GM18907 (cell line): ENCODE results near the gene GABARAP.
A peak's percentile ranks its signal among the peaks of the same experiment; 100 is the strongest.

Experiments used
- ATAC-seq: cut with Tn5 transposase; IDR thresholded peaks from one replicate; pipeline ENCODE4 v1.9.1; 2021; ENCODE audit warnings: mild to moderate bottlenecking, moderate library complexity; ENCODE audit not compliant: unreplicated experiment

GABARAP gene

DNA sequence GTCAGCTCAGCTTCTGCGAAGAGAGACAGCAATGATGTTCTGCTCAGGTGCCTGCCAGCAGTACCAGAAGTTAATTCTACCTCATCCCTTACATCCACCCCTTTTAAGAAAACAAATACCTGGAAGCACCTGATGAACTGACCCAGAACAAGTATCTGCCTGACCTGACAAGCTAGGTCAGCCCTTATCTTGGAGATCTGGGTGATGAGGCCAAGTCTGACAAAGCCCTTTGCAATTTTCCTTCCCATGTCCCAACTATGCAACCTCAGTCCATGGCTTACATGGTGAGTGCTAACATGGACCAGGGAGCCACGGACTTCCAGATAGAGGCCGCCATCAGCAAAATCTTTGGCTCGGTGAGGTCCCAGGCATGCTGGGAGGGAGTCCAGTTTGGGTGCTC, 18.9 kb downstream of the GABARAP start:
- no peak for ATAC-seq

DNA sequence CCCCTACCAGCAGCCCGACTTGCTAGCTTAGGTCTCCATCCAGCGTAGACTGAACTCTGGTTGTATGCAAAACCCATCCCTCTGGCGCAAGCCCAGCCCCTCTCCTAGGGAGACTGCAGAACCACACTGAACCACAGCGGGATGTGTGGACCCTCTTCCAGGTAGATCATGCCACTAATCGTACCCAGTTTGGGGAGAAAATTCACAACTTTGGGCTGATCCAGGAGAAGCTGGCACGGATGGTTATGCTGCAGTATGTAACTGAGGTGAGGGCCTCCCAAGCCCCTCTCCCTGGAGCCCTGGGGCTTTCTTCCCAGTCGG, 19.3 kb downstream of the GABARAP start:
- no peak for ATAC-seq

DNA sequence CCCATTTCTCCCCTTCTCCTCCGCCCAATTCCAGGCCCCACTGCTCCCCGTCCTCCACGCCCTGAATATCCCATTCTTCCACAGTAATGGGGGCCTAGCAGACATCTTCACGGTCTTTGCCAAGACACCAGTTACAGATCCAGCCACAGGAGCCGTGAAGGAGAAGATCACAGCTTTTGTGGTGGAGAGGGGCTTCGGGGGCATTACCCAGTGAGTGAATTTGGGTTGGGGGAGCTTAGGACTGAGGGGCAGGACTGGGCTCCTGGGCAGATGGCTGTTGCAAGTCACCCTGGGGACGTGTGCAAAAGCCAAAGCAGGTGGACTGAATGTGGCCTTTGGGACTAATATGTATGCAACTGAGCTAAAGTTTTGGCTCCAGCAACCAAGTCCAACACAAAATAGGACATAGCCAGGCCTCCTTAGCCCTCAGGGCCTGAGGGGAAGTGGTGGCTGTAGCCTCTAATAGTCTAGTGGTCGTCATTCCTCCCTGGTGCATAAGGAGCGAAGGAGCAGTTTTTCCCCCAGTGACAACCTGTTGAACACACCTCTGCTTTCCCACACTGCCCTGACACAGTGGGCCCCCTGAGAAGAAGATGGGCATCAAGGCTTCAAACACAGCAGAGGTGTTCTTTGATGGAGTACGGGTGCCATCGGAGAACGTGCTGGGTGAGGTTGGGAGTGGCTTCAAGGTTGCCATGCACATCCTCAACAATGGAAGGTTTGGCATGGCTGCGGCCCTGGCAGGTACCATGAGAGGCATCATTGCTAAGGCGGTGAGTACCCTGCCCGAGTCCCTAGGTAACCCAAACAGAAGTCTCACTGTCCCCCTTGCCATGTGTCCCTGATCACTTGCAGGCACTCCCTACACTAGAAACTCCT, 19.9 kb downstream of the GABARAP start:
- ATAC-seq, result no peak

DNA sequence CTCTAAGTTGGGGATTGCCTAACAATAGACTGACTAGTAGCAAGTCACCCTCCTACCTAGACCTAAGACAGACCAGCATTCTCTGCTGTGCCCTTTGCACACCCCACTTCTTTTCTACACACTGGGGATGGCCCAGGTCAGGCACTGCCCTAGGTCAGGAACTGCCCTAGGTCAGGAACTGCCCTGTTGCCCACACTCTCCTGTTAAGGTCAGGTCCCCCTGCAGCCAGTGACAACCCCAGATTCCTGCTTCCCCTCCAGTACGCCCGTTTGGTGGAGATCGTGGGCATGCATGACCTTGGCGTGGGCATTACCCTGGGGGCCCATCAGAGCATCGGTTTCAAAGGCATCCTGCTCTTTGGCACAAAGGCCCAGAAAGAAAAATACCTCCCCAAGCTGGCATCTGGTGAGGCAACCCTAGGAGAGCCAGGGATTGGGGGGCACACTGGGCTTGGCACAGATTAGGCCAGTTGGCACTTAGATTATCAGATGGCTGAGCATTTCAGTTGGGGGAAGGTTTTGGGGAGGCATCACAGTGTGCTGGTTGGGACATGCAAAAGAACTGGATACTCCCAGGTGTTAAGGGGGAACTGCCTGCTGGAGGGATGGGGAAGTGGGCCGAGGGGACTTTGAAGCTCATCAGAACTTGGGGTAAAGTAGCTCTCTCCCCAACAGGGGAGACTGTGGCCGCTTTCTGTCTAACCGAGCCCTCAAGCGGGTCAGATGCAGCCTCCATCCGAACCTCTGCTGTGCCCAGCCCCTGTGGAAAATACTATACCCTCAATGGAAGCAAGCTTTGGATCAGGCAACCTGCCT, 20.8 kb downstream of the GABARAP start:
- ATAC-seq, result no peak

DNA sequence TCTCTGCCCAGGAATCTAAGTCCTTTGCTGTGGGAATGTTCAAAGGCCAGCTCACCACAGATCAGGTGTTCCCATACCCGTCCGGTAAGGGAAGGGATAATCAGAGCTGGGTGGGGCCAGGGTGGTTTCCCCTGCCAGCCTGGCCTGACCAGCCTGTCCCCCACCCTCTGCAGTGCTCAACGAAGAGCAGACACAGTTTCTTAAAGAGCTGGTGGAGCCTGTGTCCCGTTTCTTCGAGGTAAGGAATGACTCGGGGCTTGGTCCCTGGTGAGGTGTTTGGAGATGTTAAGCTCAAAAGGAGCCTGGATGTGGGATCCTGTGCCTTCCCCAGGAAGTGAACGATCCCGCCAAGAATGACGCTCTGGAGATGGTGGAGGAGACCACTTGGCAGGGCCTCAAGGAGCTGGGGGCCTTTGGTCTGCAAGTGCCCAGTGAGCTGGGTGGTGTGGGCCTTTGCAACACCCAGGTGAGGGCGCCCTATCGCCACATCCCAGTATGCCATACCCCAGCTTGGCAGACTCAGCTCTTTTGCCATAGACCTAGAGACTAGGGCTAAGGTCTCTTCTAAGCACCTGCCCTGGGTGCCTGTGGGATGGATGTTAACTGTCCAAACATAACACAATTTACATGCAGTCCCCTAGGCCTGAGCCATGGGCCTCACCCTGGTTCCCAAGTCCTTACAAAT, 21.5 kb downstream of the GABARAP start:
- no peak for ATAC-seq

DNA sequence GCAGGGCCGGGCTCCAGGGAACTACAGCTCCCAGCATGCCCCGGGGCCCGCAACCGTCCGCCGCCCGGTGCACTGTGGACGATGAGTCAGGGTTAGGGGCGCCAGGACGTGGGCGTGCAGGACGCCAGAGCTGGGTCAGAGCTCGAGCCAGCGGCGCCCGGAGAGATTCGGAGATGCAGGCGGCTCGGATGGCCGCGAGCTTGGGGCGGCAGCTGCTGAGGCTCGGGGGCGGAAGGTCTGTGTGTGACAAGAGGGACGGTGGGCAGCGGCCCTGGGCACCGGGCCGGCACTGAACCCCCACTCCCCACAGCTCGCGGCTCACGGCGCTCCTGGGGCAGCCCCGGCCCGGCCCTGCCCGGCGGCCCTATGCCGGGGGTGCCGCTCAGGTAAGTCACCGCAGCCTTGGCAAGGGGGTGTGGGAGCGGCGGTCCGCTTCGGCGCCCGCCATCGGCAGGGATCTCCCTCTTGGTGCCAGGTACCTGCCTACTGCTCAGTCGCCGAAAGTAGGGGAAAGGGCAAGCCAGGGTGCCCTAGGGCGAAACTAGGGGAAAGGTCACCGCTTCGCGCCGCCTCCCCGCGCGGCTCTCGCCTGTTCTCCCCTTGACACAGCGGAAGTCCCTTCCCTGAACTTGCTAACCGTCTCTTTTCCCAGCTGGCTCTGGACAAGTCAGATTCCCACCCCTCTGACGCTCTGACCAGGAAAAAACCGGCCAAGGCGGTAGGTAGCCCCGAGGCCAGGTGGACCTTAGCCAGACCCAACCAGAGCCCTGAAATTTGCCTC, 22.2 kb downstream of the GABARAP start, which contains the start of the genes ACADVL and DLG4:
TSS of gene ACADVL (plus strand) at position 127 of the 781 bp plus-strand sequence. CDS start at position 174, 47 bp downstream.
TSS of gene DLG4 (minus strand) at position 25 of the 781 bp plus-strand sequence.
- ATAC-seq, result peak; percentile 46

DNA sequence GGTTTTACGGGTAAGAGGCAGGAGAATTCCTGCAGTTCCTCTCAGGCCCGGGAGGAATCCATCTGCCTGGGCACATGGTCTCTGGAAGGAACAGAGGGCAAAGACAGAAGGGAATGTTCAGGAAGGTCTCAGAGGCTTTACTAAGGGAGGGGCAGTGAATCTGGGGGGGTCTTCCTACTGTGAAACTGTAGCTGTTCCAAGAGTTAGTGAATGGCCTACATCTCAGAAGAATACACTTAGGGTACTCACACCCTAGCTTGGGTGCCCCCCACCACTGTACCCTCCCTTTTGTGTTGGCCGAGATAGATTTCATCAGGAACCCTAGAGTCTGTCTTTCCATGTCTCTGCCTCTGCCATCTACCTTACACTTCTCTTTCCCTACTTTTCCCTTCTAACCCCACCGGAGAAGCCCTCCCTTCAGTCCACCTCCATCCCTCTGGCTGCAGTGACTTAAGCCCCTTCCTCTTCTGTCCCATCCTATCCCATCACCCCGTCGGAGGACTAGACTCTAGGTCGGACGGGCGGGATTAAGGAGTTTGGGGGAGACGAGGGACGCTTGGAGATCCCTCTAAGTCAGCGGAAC, 22.9 kb downstream of the GABARAP start:
- ATAC-seq, result no peak

DNA sequence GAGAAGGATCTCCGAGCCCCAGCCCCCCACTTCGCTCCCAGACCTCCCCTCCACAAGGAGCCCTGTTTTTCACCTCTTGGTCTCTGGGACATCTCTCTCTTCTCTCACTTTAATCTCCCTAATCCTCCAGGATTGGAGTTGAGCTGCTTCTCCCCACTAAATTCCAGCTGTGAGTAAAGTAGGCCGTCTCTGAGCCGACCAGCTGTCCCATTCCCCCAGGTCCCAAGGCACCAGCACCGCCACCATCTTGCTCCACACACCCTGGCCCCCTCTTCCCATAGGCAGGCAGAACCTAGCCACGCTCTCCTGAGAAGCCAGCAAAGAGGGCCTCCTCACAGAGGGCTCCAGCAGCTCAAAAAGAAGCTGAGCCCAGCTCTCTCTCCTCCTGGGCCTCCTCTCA, 23.5 kb downstream of the GABARAP start:
- ATAC-seq, result no peak

DNA sequence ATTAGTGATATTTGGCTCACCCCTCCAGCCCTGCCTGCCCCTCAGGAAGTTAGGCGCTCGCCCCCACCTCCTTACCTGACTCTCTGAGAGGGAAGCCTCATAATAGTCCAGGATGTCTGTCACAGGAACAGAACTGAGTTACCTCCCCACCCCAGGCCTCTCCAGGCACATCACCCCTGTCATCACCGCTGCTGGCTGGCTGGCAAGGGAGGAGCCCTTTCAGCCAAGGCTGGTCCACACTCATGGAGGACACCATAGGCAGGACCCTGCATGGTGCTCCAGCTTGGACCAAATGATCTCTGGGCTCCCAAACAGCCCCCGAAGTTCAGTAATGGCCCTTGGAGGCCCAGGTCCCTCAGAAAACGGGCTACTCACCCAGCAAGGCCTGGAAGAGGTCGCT, 24.1 kb downstream of the GABARAP start:
- ATAC-seq, result no peak

DNA sequence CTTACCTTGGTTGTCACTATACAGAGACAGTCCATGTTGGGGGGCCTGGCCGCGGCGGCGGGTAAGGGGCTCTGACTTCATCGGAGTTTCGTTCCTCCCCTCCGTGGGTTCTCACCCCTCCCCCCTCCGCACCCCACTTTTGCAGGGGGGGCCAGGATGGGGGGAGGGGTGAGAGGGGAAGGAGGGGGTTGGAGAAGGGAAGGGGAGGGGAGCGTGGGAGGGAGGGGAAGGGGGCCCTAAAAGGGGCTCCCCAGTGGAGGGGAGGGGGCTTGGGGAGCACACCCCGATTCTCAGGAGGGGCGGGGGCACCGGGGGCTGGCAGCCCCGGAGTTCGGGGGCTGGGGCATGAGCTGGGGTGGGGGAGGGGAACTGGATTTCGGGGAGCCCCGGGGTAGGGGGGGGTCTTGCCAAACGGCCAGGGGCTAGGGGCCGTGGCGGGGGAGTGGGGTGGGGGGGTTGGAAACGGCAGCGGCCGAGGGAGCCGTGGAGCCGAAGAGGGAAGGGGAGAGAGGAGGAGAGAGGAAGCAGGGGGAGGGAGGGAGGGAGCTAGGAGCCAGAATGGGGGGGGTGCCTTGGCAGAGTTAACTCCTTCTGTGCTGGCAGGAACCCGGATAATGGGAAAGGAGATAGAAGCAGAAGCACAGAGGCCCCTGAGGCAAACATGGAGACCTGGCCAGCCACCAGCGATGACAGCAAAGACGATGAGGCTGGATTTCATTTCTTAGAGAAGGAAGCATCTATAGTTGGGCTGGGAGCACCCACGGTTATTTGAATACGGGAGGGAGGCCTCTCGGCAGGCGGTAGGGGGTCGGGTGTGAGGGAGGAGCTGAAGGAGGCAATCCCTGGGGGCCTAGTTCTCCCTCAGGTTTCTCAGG, 24.9 kb downstream of the GABARAP start:
- no peak for ATAC-seq

DNA sequence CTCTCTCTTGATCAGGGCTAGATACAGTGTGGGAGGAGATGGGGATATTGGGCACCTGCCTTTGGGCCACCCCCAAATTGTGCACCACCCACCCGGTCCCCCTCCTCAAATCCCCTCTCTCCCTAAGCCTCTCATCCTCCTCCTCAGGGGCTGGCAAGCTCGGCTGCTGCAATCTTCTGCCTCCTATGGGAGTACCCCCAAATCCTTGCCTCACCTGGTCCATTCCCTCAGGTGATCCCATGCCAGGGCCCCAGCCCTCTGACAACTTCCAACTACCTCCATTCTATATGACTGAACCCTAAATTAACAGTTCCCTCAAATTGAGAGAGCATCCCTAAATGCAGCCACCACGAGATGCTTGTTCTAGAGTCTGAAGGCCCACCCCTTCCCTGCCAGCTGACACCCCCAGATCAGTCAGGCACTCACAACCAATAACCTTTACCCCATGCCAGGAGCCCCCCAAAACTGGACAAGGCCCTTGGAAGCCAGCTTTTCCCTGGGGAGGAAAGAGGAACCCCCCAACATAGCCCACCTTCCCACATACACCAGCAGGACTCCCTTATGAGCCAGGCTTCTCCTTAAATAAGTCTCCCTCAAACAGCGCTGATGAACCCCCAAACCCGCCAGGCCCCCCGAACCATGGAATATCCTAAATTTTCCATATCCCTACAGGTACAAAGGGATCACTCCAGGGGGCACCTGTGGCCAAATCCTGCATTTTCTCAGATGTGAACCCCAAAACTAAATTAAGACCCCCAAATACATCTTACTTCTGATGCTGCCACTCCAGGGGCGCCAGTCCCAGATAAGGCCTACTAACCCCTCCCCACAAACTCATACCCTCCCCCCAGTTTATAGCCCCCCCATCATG, 25.8 kb downstream of the GABARAP start:
- ATAC-seq, result no peak

DNA sequence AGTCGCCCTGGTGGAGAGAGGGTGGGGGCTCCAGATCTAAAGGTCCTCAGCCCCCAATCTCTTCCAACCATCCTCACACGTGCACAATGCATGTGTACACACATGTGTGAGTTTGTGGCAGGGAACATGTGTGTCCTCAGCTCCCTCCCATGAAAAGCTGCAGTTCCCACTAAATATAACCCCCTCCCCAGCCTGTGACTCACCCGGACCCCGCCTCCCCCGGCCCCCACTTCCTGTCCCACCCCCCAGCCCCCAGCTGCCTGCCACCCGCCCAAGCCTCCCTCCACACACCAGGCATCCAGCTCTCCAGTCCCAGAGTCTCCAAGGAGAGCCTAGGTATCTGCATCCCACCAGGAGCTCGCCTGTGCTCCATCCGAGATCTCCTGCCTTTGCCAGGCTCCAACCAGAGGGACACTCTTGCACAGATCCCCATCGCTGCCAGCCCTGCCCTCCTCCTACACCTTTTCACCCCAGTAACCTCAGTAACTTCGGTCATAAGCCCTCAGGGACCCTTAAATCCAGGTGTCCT, 26.5 kb downstream of the GABARAP start:
- no peak for ATAC-seq

DNA sequence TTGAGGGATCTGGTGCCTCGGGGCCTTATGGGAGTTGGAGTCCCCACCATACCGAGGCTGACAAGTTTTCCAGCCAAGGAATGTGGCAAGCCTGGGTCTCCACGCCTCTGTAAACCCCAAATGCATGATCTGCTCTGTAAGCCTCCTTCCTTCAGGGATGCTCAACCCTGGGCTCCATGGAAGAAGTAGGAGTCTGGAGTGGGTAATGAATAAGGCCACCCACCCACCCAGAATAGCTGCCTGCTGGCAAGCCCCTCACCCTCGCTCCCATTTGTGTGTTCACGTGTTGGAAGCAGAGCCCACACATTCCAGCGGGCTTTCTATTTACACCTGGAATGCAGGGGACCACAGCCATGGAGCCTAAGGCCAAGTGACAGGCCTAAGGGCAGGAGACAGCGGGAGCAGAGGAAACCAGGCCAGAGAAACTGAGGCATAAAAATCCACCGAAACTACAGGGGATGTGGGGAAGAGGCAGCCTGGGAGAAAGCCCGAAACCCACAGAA, 27.1 kb downstream of the GABARAP start:
- no peak for ATAC-seq

DNA sequence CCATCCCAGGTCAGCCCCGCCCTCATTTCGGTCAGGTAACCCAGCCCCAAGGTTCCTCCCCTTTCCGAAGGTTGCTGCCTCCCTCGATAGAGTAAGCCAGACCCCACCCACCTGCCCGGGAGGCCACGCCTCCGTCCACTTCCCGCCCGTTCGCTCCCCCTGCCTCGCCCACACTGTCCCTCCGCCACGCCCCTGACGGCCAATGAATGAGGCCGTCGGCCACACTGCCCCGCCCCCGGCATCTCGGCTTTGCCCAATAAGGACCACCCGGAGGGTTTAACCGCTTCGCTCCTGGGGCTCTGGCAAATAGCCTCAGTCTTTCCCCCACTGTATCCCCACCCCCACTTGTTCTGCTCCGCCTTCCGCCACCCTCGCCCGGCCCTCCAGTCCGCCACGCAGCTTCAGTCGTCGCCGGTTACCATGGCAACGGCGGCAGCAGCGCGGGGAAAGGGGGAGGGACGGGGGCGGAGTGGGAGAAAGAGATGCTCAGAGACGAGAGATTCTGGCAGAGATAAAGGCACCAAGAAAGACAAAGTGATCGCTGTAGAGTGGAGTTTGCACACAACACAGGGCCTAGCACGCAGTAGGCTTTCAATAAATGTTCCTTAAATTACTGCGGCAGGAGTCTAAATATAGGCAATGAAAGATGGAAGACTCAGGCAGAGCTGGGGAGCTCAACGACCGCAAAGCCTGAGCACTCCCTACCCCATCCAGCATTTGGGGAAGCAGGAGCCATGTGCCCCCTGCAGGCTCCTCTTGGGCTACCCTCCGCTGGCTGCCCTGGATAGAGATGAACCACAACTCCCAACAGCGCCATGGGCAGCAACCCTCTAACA, 27.7 kb downstream of the GABARAP start:
- ATAC-seq, result peak; percentile 78

DNA sequence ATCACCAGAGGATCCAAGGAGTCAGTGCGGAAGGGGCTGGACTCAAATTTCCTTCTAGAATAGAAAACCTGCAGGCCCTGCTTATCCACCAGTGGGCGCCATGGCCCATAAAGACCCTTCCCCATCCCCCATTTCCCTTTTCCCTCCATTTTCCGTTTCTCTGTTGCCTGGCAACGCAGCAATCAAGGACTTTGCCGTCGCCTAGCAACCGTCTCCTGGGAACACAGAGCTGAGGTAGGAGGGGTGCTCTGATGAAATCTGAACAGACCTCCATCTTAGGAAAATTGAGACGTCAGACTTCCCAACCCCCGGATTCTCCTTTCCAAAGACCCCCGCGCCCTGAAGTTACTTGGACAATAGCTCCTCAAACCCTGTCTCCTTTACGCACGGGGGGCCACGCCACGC, 28.4 kb downstream of the GABARAP start:
- peak; percentile 13 for ATAC-seq

DNA sequence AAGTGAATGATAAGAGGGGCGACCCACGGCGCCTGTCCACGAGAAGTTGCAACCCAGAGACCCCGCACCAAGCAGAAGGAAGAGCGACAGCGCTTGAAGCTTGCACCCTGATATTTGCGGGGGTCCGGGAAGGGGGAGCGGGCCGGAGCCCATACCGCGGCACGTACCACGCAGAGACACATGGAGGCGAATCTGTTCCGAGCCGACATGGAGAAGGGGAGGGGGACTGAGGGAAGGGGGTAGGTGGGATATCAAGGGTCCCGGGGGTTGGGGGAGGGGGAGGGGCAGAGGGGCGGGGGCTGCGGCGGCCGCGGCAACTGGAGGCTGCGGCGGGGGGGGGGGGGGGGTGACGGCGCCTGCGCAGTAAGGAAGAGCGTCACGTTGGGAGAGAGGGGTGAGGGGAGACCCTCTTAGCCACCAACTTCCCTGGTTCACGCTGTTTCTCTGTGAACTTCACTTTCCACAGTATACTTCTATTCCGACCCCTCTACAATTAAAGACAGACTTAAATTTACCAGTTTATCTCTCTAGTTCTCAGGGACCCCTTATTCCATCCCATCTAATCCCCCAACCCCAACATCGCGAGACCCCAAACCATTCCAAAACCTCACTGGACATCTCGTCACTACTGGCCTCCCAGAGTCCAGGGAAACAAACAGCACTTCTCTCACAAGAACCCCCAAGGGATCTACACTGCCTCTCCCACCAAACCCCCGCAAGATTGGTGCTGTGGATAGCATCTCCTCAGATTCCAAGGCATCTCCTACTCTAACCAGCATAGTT, 30.6 kb downstream of the GABARAP start:
- ATAC-seq, result no peak
